ENCODE data around the gene ATG9A.

GRCh38 chr2:219252084-219252483 is 22.6 kb upstream of the ATG9A start:
- TF ChIP-seq CTCF (IDR thresholded peaks at IDR 0.05) (no peak), POLR2AphosphoS5 (IDR thresholded peaks at IDR 0.05) (no peak)
